Erythroblast (primary cell): ENCODE data around the gene IFIH1.

Experiments used
- GATA1 ChIP-seq: IDR thresholded peaks from 2 replicates; pipeline ENCODE4 v1.6.1; 2011; ENCODE audit warnings: low read depth, mild to moderate bottlenecking, control low read depth, low read length, moderate library complexity
- POLR2A ChIP-seq: IDR thresholded peaks from 2 replicates; pipeline ENCODE4 v1.6.1; 2011; ENCODE audit warnings: mild to moderate bottlenecking, low read length

GRCh38 chr2:162293122-162293786, 25.2 kb downstream of the IFIH1 start:
- TF ChIP-seq POLR2A = no peak
- TF ChIP-seq GATA1 = no peak
